HuH-7 (cell line): Measurements from ENCODE around the gene RIMBP2.

Experiments
- DNase-seq: peaks from one replicate; pipeline ENCODE4 v3.0.0; 2011; ENCODE audit warnings: low spot score

The RIMBP2 gene

DNA sequence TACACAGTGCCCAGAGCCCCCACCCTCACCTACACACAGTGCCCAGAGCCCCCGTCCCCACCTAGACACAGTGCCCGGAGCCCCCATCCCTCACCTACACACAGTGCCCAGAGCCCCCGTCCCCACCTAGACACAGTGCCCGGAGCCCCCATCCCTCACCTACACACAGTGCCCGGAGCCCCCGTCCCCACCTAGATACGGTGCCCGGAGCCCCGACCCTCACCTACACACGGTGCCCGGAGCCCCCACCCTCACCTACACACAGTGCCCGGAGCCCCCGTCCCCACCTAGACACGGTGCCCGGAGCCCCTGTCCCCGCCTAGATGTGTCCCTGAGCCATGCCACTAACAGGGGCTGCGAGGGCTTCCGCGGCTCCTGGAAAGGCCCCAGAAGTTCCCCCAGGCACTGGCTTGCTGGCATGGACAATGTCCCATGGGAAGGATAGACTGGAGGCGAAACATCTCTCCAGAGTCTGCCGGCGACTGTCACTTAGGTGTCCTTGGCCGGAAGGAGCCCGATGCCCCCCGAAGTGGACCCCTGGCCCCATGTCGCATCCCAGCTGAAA lies 232.4 kb downstream of the RIMBP2 start:
- DNase-seq = no peak

DNA sequence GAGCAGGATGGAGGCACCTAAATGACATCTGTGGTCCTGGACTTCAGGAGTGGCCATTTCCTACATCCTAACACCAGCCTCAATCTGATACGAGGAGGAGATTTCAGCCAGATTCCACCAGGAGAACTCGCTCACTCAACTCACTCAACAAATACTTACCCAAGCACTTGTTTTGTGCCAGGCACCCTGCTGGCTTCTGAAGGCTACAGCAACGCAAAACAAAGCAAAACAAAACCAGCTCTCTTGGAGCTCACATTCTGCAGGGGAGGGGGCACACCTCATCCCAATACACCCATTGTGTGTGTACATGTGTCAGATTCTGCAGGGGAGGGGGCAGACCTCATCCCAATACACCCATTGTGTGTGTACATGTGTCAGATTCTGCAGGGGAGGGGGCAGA lies 233.7 kb downstream of the RIMBP2 start:
- no peak for DNase-seq

DNA sequence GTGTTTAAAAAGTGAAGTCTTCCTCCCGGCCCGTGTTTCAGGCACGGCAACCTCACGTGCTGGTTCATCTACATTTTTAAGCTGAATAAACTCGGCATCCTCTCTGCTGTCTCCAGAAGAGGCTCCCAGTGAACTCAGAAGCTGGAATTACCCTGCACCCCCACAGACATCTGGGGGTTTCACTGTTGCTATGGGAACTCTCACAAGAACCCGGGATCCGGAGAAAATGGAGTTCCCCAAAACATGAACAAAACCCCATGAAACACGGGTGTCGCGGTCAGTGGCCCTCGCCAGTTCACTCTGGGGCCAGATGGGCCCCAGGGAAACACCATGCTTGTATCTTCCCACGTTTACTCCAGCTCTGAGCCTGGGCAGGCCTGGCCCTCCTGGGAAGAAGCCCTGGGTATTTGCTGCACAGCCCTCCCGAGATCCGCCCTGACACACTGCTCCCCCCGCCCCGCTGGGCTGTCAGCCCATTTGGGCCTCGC lies 234.7 kb downstream of the RIMBP2 start:
- DNase-seq = no peak

GRCh38 chr12:130480887-130481286 lies 235.2 kb downstream of the RIMBP2 start:
- DNase-seq = no peak

DNA sequence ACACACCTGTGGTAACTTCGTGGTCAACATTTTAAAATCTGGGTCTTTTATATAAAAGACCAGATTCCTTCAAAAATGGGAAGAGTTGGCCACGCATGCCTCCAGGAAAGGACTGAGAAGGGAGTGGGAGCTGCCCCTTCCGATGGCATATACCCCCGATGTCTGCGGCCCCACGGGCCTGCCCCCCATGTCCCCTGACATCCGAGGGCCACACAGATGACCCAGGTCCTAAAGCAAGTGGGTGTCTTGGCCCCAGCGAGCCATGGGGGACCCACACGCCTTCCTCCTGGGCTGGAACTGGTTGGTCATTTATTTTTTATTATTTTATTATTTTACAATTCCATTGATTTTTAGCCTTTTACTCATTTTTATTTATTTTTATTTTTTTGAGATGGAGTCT lies 235.9 kb downstream of the RIMBP2 start:
- no peak for DNase-seq

DNA sequence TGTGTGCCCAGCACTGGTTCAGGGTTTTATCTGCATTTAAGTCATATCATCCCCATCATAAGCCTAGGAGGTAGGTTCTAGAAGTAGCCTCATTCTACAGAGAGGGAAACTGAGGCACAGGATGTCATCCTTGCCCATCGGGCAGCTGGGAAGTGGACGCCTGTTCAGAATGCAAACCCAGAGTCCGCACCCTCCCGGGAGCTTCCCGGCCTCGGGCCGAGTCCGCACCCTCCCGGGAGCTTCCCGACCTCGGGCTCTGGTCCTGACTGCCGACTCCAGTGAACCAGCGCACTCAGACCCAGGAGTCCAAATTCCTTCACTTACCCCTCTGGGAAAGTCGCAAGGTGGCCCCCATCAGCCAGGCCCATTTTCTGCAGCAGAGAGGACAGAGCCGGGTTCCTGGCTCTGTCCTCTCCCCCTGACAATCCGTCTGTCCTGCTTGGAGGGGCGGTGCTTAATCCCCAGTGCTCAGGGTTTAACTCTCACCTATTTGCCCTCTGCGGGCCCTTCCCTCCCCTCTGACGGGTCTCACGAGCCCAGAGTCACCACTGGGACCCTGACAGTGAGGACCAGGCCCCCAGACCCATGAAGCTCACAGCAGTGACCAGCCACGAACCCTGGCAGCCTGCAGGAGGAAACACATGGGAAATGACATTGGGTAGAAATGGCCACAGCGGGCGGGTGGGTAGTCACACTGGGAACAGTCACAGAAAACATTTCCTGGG lies 236.5 kb downstream of the RIMBP2 start:
- DNase-seq = no peak

DNA sequence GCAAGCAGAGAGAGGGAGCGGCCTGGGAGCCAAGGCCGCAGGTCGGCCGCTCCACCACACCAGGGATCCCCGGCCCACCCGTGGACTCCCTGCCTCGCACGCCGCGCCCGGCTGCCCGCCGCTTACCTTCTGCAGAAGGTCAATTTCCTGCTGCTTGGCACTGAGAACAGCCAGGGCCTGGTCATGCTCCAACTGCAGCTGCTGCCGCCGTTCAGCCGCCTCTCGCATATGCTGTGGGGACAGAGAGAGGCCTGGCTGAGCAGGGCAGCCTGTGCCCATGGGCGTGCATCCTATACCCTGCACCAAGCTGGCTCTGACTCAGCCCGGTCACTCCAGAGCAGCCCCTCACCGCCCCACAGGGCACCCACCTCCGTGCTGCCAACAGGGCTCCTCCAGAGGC lies 237.3 kb downstream of the RIMBP2 start:
- DNase-seq = no peak

DNA sequence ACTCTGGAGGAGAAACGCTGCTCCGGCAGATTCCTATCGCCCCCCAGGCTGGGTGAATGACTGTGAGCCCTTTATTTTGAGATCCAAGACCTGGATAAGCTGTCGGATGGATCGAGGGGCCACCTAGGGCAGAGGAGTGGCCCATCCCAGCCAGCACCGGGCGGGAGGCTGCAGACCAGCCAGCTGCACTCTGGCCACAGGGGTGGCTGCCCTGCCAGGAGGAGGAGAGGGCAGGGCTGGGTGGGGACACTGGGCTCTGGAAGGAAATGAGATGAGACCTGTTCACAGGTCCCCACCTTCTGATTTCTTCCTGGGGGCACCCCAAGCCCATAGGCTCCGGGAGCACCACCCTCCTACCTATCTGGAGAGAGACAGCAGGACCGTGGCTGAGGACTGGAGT lies 238.4 kb downstream of the RIMBP2 start:
- no peak for DNase-seq

- no peak for DNase-seq
Observed at GRCh38 chr12:130477266-130477665, 238.8 kb downstream of the RIMBP2 start.

DNA sequence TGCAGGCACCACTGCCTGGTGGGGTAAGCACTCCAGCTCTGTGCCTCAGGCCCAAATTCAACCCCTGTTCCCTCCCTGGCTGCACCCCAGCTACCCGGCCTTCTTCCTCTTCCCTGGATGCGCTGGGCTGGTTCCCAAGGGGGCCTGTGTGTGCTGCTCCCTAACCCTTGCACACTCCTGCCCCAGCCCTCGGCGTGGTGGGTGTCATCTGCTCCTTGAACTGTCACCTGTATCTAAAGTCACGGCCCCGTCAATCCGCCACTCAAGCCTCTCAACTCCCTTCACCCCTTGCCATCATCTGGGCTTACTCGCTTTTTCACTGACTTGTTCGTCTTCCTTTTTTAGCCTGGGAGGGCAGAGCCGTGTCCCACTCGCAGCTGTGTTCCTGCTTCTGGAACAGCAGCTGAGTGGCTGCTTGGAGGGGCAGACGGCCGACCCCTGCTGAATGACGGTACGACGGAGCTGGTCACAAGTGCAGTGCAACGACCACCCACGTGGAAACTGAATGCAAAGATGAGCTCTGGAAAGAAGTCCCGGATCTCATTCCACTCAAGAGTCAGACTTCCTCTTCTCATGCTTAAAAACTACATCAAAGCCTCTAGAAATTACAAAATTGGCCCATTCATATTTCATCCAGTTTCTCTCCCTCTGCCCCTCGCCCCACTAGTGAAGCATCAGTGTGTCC lies 239.5 kb downstream of the RIMBP2 start:
- DNase-seq = no peak

DNA sequence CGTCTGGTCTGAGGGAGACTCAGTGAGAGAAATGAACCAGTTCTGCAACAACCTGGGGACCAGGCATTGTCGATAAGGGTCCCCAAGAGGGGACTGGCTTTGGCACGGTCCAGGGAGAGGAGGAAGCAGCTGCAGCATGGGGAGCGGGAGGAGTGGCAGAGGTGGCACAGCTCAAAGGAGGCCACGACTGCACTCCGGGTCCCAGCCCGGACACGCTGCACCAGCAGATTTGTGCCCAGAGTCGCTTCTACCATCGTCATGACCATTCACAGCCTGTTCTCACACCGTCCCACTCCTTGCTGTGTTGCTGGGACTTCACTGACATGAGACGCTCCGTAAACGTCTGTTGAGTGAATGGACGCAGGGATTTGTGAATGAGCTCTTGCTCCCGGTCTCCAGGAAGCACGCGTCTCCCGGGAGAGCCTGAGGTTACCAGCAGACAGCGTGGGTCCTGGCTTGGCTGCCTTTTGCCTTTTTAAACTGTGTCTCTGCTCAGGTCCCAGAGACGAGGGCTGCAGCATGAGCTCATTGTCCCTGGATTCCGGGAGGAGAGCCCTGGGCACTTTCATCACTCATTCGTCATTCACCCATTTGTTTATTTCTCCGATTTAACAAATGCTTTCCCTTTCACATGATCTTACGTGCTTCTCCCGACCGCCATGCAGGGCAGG lies 241.4 kb downstream of the RIMBP2 start:
- no peak for DNase-seq

GRCh38 chr12:130473266-130473665 lies 242.8 kb downstream of the RIMBP2 start:
- DNase-seq = no peak

DNA sequence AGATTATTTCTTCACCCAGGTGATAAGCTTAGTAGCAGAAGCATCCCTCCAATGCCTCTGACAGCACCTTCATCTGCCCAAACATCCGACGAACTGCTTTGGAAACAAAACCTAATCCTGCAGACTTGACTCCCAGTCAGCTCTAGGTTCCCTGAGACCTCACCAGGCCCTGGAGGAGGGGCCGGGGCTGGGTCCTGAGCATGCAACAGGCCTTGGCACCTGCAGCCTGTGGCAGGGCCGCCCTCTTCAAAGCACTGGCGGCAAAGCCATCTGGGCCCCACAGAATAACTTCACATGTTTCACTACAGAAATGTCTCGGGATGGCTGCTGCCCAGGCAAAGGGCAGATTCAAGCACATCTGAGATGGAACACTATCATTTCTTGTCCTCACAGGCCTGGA lies 245.1 kb downstream of the RIMBP2 start:
- DNase-seq = no peak

DNA sequence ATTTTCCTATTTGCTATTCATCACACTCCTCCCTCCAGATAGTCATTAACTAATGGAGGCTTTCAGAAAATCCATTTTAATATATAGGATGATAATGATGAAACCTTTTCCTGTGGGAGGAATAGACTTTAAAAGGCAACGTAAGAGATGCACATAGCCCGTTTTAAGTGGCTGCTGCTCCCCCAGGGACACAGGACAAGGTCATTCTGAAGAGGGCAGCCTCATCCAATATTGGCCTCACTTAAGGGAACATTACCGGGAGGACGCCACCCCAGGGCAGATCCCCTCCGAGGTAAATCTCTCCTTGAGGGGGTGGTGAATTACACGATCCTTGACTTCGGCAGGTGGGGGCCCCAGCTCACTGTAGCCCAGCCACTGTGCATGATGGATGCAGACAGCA lies 246.5 kb downstream of the RIMBP2 start:
- DNase-seq = no peak

DNA sequence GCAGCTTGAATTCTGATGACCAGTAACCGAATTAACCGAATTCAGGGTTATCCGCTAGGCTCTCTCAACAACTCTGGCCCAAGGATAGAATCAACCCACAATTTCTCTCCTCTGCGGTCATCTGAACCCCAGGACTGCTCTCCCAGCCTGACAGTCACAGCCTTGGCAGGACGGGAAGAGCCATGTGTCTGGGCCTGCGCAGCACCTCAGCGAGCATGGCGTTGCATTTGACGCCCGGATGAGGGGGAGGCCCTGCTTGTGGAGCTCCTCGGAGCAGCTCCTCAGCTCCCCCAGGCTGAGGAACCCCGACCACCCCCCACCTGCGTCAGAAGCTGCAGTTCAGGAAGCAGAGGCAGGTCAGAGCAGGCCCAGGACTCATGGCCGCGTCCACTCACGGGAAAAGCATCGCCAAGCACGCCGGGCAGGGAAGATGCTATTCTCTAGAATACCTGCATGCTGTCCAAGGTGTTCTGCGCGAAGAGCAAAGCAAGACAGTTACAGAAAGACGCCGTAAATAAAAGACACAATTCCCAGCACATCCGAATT lies 247.3 kb downstream of the RIMBP2 start:
- DNase-seq = no peak

DNA sequence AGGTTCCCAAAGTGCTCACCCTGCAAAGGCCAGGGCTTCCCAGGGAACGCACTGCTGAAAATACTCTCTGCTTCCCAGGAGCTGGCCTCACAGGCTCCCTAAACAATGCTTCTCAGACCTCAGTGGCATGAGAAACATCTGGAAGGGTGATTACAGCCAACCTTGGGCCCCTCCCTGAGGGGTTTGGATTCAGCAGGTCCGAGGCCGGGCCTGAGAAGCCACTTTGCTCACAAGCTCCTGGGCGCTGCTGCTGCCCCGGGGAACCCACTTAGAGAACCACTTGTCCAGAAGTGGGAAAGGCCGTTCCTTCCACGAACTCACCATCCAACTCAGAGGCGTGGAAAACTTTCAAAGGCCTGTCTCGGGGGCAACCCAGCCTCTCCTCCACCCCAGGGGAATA lies 247.9 kb downstream of the RIMBP2 start:
- no peak for DNase-seq

DNA sequence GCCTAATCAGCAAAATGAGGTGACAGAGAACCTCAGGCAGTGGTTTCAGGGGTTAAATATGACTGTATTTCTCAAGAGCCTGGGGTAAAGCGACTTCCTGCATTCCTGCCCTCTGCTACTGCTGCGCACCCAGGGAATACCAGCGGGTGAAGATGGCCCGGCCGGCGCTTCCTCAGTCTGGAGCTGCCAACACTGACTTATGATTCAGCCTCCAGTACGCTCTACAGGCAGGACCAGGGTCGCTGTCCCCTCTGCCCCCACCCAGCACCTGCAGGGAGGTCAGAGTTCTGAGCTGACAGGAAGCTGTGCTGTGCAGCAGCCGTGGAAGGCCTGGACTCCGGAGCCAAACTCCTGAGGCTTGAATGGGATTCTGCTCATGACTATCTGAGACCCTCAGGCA lies 250.5 kb downstream of the RIMBP2 start:
- DNase-seq = no peak

- no peak for DNase-seq
Observed at GRCh38 chr12:130465046-130465445, 251.1 kb downstream of the RIMBP2 start.

GRCh38 chr12:130463818-130464670 lies 252.1 kb downstream of the RIMBP2 start:
- no peak for DNase-seq

DNA sequence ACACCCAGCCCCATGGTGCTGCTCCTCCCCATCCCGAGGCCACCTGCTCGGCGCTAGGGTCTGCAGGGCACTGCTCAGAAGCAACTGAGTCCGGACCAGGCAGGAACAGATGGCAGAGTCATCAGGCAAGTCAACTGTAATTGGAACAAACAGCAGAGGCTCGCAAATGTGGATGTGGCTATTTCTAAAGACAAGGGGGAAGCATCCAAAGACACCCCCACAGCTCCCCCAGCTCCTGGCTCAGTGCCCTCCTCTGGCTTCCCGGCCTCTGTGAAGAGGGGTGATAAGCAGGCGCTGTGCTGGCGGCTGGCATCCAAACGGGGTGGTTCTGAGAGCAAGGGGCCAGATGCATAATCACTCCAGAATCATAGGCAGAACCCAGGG lies 252.8 kb downstream of the RIMBP2 start:
- no peak for DNase-seq

DNA sequence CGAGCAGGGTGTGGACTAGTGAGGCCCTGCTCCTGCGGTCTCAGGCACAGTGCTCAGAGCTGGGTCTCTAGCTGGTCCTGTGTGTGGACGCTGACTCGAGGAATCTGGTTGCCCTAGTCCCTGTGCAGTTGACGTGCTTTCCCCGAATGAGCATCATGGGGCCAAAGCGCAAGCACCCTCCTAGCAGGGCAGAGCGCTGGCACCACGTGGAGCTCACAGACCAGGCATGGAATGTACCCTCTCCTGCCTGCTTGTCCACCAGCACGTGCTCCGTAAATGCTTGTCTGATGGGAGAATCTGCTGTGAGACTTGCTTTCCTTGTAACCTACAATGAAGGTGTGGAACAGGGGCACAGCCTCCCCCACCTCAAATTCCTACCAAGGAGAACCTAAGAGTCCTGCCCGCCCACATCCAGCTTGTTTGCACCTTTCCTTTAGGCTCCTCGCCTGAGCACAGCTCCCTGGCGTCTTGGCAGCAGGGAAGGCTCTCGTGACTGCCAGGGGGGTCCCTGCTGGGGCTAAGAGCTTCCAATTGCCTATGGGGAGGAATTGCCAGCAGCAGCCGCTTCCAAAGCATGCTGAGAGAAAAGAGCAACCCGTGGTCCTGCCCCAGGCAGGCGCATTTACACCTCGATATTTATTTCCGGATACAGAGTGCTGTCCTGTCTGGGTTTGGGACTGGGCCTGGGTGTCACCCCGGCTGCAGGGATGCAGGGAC lies 253.4 kb downstream of the RIMBP2 start:
- DNase-seq = no peak
